OCI-LY1 (cell line): Measurements from ENCODE around the gene GALNTL6.

ENCODE experiments used
- H2AFZ ChIP-seq: fragments of 200-600 bp; sonication (generic), shearing (Covaris generic); 2 replicates; pipeline ENCODE4 v1.6.0; 2014; ENCODE audit warnings: antibody characterized with exemption, mild to moderate bottlenecking, low read length
- H3F3A ChIP-seq: fragments of 200-600 bp; sonication (generic), shearing (Covaris generic); 2 replicates; pipeline ENCODE4 v1.6.0; 2014; ENCODE audit warnings: mild to moderate bottlenecking, antibody characterized with exemption, low read length, moderate library complexity; ENCODE audit not compliant: insufficient read depth
- H3K27ac ChIP-seq: fragments of 200-600 bp; sonication (generic); 2 replicates; pipeline ENCODE4 v1.5.1; 2014; ENCODE audit warnings: low read length, mixed run types, mild to moderate bottlenecking, low read depth; ENCODE audit not compliant: poor library complexity, severe bottlenecking
- H3K27me3 ChIP-seq: fragments of 200-600 bp; sonication (generic); 2 replicates; pipeline ENCODE4 v1.6.0; 2014; ENCODE audit warnings: antibody characterized with exemption, mild to moderate bottlenecking, low read length, moderate library complexity; ENCODE audit not compliant: insufficient read depth
- H3K36me3 ChIP-seq: fragments of 200-600 bp; sonication (generic); 2 replicates; pipeline ENCODE4 v1.6.1; 2014; ENCODE audit warnings: mild to moderate bottlenecking, antibody characterized with exemption, low read length, moderate library complexity, mixed read lengths; ENCODE audit not compliant: insufficient read depth
- H3K4me1 ChIP-seq: fragments of 200-600 bp; sonication (generic); 2 replicates; pipeline ENCODE4 v1.5.1; 2014; ENCODE audit warnings: mild to moderate bottlenecking, low read length, moderate library complexity; ENCODE audit not compliant: insufficient read depth, severe bottlenecking
- H3K4me2 ChIP-seq: fragments of 200-600 bp; sonication (generic), shearing (Covaris generic); 2 replicates; pipeline ENCODE4 v1.6.1; 2014; ENCODE audit warnings: low read length
- H3K4me3 ChIP-seq: fragments of 200-600 bp; sonication (generic); 2 replicates; pipeline ENCODE4 v1.5.1; 2014; ENCODE audit warnings: low read length, low read depth, mild to moderate bottlenecking, mixed read lengths; ENCODE audit not compliant: poor library complexity, severe bottlenecking
- H3K79me2 ChIP-seq: fragments of 200-600 bp; shearing (Covaris generic); 2 replicates; pipeline ENCODE4 v1.6.1; 2016; ENCODE audit warnings: mixed run types, low read length, mixed read lengths; ENCODE audit not compliant: insufficient read depth
- H3K9ac ChIP-seq: fragments of 200-600 bp; sonication (generic), shearing (Covaris generic); 2 replicates; pipeline ENCODE4 v1.6.1; 2014; ENCODE audit warnings: mild to moderate bottlenecking, low read length, mixed read lengths
- H3K9me2 ChIP-seq: fragments of 200-600 bp; sonication (generic), shearing (Covaris generic); 2 replicates; pipeline ENCODE4 v1.6.1; 2014; ENCODE audit warnings: low read depth, mild to moderate bottlenecking, low read length, mixed read lengths
- H3K9me3 ChIP-seq: fragments of 200-600 bp; shearing (Covaris generic); 2 replicates; pipeline ENCODE4 v1.6.1; 2014; ENCODE audit warnings: low read length, mixed read lengths
- H4K20me1 ChIP-seq: fragments of 200-600 bp; sonication (generic), shearing (Covaris generic); 2 replicates; pipeline ENCODE4 v1.6.0; 2016; ENCODE audit warnings: mild to moderate bottlenecking, low read length; ENCODE audit not compliant: insufficient read depth
- EZH2 ChIP-seq: fragments of 200-600 bp; sonication (generic), shearing (Covaris generic); IDR thresholded peaks from 2 replicates; pipeline ENCODE4 v1.8.0; 2017; ENCODE audit warnings: borderline replicate concordance, mixed run types, mild to moderate bottlenecking, antibody characterized with exemption, low read length, moderate library complexity, mixed read lengths
- TF ChIP-seq, protein P1 (sequence below): fragments of 200-600 bp; sonication (generic), shearing (Covaris generic); IDR thresholded peaks from 2 replicates; pipeline ENCODE4 v1.5.1; 2017; ENCODE audit warnings: mild to moderate bottlenecking, antibody characterized with exemption, low read length, moderate library complexity, mixed read lengths

GALNTL6 gene

DNA sequence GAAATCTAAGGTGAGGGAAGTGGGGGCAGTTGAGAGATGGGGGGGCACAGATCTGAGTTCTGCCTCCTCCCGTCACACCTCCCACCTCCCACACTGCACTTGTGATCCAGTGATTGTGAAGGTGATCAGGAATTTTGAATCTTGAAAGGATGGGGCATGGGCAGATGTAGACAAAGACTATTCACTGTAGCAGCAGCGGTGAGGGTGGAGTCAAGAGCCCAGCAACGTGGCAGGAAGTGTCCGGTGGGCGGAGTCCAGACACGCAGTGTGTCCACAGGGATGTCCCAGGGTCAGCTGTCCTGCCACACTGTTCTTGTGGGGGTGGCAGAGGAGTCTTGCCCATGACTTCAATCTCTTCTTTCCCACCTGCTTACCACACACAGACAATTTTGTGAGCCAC is 1024.9 kb downstream of the GALNTL6 start:
- Histone ChIP-seq H3K9me2 (no peaks in the 10 kb centered on the region), H3K4me1 (no peaks in the 10 kb centered on the region), H3K36me3 (no peaks in the 10 kb centered on the region), H3K9me3 (no peaks in the 10 kb centered on the region), H3K27me3 (no peaks in the 10 kb centered on the region), H4K20me1 (no peaks in the 10 kb centered on the region), H3K9ac (no peak overlapping the region), H3K4me2 (no peak overlapping the region), H3K27ac (no peak overlapping the region), H2AFZ (no peak overlapping the region), H3K4me3 (no peak overlapping the region), H3F3A (no peaks in the 10 kb centered on the region), H3K79me2 (no peaks in the 10 kb centered on the region)
- TF ChIP-seq, protein P1, sequence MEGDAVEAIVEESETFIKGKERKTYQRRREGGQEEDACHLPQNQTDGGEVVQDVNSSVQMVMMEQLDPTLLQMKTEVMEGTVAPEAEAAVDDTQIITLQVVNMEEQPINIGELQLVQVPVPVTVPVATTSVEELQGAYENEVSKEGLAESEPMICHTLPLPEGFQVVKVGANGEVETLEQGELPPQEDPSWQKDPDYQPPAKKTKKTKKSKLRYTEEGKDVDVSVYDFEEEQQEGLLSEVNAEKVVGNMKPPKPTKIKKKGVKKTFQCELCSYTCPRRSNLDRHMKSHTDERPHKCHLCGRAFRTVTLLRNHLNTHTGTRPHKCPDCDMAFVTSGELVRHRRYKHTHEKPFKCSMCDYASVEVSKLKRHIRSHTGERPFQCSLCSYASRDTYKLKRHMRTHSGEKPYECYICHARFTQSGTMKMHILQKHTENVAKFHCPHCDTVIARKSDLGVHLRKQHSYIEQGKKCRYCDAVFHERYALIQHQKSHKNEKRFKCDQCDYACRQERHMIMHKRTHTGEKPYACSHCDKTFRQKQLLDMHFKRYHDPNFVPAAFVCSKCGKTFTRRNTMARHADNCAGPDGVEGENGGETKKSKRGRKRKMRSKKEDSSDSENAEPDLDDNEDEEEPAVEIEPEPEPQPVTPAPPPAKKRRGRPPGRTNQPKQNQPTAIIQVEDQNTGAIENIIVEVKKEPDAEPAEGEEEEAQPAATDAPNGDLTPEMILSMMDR, result no peak
- no peak for TF ChIP-seq EZH2

DNA sequence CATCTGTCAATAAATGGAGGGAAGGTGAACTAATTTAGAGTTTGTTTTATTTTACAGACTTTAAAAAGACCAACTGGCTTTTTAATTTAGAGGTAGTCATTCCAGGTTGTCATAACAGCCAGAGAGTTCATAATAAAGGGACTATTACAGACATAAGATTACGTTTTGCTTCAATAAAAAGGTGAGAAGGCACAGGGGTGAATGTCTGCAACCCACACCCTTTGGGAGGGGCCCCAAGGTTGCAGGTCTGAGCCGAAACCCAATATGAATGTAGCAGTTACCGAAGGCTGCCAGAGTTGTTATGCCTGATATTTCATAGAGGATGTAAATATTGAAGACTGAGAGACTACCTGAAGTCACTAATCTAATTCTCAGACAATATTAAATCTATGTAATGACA is 1025.7 kb downstream of the GALNTL6 start:
- Histone ChIP-seq H3K27ac (no peak overlapping the region), H4K20me1 (no peaks in the 10 kb centered on the region), H3K4me3 (no peak overlapping the region), H3F3A (no peaks in the 10 kb centered on the region), H3K9me2 (no peaks in the 10 kb centered on the region), H3K79me2 (no peaks in the 10 kb centered on the region), H3K36me3 (no peaks in the 10 kb centered on the region), H3K4me2 (no peak overlapping the region), H3K9me3 (no peaks in the 10 kb centered on the region), H3K9ac (no peak overlapping the region), H3K4me1 (no peaks in the 10 kb centered on the region), H3K27me3 (no peaks in the 10 kb centered on the region), H2AFZ (no peak overlapping the region)
- no peak for TF ChIP-seq EZH2
- TF ChIP-seq, protein P1, result no peak

DNA sequence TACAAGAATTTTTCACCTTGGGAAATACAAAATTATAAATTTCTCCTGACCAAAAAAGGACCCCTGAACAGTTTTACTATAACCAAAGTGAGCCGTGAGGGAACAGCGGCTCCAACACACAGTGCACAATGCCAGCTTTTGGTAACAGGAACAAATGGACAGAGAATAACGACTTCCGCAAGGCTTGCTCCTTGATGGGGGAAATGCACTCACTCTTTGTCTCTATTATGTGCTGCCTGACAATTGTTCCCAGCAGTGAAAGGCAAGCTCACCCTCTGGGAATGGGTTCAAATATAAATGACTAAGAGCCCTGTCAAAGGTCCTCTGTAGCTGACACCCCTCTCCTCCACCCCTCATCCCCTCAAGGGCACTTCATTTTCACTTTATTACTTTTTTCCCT is 1029.6 kb downstream of the GALNTL6 start:
- Histone ChIP-seq H3K9ac (no peak overlapping the region), H3K9me2 (no peaks in the 10 kb centered on the region), H3K27ac (no peak overlapping the region), H3K79me2 (no peaks in the 10 kb centered on the region), H3K4me1 (no peaks in the 10 kb centered on the region), H3K4me2 (no peak overlapping the region), H3F3A (no peaks in the 10 kb centered on the region), H3K27me3 (no peaks in the 10 kb centered on the region), H4K20me1 (no peaks in the 10 kb centered on the region), H3K9me3 (no peaks in the 10 kb centered on the region), H2AFZ (no peak overlapping the region), H3K4me3 (no peak overlapping the region), H3K36me3 (no peaks in the 10 kb centered on the region)
- TF ChIP-seq, protein P1, result no peak
- TF ChIP-seq EZH2, result no peak
